ENCODE measurements around the gene AS3MT.

GRCh38 chr10:102916173-102916572 lies 46.9 kb downstream of the AS3MT start:
- no peak for TF ChIP-seq POLR2A (IDR thresholded peaks at IDR 0.05)
- no peak for TF ChIP-seq CTCF (IDR thresholded peaks at IDR 0.05)

All from gastroesophageal sphincter (tissue), 3 donors.